HG03469 (cell line): ENCODE results near the gene INPP5J.
"Not testable (repeated sequence)": the region's sequence is repeated elsewhere in the genome, so short reads cannot be mapped to it uniquely, and the experiment has no call there.

ENCODE experiments used
- ATAC-seq: cut with Tn5 transposase; IDR thresholded peaks from one replicate; pipeline ENCODE4 v1.9.1; 2021; ENCODE audit warnings: mild to moderate bottlenecking, moderate library complexity, moderate number of reproducible peaks; ENCODE audit not compliant: unreplicated experiment

The INPP5J gene

DNA sequence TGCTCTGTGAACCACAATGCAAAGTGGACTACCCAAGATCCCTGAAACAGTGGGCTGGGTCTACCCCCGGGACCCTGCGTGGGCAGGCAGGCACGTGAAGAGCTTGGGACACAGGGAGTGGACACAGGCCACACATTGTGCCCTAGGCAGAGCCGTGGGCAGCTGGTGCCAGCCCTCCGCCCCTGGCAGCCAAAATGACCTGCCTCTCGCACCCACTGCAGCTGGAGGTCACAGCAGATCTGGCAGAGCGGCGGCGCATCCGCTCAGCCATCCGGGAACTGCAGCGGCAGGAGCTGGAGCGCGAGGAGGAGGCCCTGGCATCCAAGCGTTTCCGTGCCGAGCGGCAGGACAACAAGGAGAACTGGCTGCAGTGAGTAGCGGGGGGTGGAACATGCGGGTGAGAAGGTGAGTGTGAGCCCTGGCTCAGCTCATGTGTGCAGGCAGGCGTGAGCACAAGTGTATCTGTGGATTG lies 35.0 kb upstream of the INPP5J start:
- ATAC-seq: no peak

DNA sequence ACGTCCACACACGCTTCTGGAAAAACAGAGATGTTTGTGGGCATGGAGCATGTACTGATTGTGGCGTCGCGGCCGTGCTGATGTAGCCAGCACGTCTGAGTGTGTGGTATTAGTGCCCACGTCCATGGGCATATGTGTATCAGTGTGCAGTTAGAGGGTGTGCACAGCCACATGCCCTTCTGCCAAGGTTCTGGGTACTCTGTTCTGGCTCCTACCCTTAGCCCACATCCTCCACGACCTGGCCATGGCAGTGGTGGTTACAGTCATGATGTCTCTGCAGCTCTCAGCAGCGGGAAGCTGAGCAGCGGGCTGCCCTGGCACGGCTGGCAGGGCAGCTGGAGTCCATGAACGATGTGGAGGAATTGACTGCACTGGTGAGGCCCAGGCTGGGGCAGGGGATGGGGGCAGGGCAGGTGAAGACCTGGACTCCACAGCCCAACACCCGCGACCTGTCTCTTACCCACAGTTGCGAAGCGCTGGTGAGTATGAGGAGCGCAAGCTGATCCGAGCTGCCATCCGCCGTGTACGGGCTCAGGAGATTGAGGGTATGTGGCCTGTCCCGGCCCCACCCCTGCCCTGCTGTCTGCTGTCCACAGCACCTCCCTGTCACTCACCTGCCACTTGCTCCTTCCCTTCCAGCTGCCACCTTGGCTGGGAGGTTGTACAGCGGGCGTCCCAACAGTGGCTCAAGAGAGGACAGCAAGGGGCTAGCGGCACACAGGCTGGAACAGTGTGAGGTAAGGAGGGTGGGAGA lies 34.4 kb upstream of the INPP5J start:
- no peak for ATAC-seq

DNA sequence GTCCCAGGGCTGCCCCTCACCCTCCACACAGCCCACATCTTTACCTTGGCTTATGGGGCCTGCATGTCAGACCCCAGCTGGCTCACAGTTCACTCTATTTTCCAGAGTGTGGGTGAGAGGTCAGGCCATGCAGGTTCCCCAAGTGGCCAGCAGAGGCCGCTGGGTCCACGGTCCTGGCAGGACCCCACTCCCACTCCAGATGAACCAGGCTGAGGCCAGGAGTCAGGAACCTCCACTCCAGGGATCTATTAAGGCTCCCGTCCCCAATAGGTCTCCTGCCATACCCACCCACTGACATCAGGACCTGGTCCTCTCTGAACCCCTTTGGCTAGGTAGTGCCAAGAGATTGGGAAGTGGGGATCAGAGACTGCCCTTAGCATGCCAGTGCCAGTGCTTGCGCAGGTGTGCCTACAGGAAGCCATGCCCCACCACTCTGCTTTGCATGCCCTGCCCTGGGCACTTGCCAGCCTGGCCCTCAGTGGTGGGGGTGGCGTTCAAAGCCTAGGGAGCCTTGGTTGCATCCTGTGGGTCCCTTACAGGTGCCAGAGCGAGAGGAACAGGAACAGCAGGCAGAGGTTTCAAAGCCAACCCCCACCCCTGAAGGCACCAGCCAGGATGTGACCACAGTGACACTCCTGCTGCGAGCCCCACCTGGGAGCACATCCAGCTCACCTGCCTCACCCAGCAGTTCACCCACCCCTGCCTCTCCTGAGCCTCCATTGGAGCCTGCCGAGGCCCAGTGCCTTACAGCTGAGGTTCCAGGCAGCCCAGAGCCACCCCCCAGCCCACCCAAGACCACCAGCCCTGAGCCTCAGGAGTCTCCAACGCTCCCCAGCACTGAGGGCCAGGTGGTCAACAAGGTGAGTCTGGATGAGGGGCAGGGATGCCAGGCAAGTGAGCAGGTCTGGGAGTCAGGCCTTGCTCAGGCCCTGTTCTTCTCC lies 33.3 kb upstream of the INPP5J start:
- no peak for ATAC-seq

DNA sequence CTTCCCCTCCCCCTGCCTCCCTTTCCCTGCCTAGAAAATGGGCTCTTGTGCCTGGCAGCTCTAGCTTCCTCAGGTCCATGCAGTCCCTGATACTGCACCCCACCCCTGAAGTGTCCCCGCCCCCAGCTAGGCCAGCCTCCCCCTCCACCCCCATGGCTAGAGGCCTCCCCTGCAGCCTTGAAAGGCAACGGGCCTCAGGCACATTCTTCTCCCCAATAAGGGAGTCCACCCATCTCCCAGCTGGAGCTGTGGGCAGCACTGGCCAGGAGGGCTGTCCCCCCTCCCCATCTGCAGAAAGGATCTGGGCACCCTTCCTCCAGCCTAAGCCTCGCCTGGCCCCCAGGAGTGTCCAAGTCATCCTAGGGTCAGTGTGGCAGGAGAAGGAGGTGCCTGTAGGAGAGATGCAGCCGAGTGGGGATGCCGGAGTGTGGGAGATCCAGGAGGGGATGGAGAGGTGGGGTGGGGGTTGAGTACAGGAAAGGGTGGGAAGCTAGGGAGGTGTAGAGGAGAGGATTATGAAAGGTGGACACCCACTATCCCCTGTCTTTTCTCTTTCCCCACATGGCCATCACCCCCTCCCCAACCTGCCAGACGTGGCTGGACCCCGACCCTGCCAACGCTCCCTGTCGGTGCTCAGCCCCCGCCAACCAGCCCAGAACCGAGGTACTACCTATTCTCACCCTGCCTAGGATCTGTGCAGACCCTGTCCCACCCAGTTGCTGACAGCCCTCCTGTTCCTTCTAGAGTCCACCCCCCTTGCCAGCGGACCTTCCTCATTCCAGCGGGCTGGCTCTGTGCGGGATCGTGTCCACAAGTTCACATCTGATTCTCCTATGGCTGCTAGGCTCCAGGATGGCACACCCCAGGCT lies 32.3 kb upstream of the INPP5J start:
- no peak for ATAC-seq

DNA sequence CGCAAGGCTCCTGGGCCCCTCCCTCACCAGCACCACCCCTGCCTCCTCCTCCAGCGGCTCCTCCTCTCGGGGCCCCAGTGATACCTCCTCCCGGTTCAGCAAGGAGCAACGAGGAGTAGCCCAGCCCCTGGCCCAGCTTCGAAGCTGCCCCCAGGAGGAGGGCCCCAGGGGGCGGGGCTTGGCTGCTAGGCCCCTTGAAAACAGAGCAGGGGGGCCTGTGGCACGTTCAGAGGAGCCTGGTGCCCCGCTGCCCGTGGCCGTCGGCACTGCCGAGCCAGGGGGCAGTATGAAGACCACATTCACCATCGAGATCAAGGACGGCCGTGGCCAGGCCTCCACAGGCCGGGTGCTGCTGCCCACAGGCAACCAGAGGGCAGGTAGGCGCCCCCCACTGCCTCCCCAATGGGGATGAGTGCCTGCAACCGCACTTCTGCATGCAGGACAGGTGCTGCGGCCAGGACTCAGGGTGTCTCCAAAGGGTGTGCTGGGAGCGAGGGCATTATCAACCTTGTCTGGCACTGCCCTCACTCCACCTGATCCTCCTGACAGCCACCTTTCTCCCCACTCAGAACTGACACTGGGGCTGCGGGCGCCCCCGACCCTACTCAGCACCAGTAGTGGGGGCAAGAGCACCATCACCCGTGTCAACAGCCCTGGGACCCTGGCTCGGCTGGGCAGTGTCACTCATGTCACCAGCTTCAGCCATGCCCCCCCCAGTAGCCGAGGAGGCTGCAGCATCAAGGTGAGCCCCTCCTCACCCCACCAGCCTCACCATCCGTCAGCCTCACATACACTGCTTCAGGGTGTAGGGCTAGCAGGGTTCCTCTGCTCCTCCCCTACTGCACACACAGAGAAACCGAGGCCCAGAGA lies 31.4 kb upstream of the INPP5J start:
- ATAC-seq: no peak

DNA sequence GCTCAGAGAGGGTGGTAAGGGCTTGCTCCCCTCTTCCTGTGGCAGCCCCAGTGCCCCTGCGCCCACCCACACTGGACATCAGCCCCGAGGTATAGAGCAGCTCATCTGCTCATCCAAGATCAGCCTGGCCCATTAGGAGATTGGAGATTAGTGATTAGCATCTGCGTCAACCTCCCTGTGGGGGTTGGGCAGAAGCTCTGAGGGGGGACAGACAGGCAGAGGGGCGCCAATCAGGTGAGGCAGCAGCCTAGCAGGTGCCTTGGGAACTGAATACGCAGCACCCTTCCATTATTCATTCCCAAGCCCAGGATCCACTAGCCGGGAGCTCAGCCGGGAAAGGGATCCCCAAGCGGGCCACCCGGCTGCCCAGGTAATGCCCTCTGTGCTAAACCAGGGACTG lies 30.6 kb upstream of the INPP5J start:
- no peak for ATAC-seq

DNA sequence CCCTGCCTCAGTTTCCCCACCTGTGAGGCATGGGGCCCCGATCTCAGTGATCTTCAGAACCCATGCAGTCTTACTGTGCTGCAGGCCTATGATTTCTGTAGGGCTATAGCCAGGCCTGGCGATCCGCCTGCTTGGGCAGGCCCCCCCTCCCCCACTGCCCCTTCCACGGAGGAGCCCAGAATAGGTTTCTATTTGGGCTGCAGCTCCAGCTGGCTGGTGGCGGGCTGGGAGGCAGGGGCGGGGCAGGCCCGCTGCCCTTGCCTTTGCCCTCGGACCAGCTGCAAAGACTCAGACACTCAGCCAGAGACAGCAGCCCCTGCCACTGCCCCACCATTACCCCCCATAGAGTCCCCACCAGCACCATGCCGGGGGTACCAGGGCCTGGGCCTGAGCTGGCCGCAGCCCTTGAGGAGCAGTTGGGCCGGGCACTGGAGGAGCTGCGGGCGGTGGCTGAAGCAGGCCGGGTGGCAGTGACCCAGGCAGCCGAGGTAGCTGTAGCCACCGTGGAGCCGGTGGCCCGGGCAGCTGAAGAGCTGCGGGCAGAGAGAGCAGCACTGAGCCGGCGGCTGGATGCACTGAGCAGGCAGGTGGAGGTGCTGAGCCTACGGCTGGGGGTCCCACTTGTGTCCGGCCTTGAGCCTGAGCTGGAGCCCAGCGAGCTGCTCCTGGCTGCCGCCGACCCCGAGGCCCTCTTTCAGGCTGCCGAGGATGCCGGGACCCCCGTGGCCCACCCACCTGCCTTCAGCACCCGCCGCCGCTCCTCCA lies 29.5 kb upstream of the INPP5J start:
- no peak for ATAC-seq

DNA sequence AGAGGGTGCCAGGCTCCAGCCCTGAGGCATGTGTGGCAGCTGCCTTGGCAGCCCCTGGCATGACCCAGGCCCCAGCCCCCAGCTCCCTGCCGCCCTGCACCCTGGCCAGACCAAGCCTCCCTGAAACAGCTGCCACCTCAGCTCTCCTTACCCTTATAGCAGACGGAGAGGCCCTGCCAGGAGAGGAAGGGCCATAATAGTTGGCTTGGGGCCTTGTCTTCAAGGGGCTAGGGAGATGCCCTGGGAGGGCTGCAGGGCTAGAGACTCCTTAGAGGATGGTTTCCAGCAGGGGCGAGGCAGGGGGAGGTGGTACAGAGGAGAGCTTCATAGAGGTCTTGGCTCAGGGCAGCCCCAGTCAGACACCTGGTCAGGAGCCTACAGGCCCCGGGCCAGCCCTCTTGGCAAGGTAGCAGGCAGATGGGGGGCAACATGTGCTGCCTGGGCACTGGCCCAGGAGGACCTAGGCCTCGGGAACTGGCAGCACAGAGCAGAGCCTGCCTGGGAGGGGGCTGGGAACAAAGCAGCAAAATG lies 28.7 kb upstream of the INPP5J start:
- ATAC-seq: no peak

DNA sequence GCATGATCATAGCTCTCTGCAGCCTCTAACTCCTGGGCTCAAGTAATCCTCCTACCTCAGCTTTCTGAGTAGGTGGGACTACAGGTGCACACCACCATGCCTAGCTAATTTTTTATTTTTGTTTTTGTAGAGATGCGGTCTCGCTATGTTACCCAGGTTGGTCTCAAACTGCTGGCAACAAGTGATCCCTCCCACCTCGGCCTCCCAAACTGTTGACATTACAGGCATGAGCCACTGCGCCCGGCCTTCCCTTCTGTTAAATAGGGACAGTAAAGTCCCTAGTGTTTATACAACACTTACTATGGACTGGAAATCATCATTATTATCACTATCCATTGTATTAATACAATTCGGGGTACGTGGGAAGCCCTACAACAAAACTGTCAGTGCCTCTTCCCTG lies 28.0 kb upstream of the INPP5J start:
- ATAC-seq: no peak

DNA sequence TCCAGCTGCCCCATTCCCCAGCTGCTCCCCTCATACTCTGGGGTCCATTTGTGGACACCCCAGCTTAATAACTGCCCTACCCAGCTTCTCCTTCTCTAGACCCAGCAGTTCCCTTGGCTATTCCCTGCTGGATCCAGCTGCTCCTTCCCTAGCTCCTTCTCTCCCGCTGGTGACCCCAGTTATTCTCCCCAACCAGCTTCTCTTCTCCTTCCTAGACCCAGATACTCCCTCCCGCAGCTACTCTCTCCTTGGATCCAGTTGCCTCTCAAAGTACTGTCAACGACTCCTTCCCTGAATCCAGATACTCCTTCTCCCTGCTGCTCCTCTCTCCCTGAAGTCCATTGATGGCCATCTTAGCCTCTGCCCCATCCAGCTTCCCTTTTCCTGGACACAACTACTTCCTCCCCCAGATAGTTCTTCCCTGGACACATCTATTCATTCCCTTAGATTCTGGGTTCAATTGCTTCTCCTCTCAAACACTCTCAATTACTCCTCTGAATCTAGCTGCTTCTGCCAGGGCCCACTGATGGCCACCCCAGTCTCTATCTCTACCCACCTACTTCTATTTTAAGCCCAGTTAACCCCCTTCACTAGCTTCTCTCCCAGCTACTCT lies 27.0 kb upstream of the INPP5J start:
- ATAC-seq: no peak

DNA sequence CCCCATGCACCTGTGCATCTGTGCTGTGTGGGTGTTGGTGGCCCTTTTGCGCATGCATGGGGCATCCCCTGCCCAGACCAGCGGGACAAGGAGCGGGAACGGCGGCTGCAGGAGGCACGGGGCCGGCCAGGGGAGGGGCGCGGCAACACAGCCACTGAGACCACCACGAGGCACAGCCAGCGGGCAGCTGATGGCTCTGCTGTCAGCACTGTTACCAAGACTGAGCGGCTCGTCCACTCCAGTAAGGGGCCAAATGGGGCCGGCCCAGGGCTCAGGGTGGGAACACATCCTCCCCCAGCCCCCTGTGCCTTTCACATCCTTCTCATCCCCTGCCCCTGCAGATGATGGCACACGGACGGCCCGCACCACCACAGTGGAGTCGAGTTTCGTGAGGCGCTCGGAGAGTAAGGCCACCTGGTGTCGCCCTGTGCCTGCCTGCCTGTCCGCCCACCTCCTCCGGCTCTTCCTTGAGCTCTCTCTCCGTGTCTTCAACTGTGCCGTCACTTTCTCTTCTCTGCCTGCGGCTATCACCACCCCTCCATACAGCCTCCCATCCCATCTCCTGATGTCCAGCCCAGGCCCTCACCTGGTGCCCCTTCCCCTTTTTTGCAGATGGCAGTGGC lies 26.0 kb upstream of the INPP5J start:
- no peak for ATAC-seq

DNA sequence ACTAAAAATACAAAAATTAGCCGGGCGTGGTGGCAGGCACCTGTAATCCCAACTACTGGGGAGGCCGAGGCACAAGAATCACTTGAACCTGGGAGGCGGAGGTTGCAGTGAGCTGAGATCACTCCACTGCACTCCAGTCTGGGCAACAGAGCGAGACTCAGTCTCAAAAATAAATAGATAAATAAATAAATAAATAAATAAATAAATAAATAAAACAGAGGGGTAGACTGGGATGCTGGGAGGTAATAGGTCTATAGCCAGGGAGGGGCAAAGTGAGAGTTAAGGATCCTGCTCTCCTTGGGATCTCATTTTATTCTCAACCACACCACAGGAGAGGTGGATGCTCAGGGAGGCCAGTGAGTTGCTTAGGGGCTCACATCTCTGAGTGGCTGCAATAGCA lies 25.2 kb upstream of the INPP5J start:
- not testable (repeated sequence) for ATAC-seq

DNA sequence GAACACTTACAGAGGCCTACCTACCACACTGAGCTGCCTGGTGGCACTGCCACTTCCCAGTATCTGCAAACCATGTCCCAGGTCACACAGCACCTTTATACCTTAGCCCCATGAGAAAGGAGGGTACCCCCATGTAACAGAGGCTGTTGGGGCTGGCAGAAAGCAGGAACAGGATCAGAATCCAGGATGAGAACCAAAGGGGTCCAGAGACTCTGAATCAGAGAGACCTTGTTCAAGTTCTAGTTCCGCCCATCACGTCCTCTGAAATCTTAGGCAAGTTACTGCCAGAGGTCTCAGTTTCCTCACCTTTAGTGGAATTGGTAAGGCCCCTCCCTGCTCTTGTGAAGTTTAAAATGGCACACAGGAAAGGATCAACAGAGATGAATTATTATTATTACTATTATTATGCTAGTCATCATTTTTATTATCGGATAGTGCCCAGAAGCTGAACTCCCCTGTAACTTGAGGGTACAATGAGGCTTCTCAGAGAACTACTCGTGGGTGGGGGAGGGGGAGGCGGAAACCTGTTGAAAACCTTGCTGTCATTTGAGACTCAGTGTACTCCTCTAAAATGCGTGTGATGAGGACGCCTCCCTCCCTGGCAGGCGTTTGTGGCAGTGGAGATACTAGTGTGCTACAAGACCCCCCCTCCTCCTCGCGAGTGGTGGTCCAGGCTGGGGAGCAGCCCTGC lies 24.7 kb upstream of the INPP5J start:
- ATAC-seq: no peak

DNA sequence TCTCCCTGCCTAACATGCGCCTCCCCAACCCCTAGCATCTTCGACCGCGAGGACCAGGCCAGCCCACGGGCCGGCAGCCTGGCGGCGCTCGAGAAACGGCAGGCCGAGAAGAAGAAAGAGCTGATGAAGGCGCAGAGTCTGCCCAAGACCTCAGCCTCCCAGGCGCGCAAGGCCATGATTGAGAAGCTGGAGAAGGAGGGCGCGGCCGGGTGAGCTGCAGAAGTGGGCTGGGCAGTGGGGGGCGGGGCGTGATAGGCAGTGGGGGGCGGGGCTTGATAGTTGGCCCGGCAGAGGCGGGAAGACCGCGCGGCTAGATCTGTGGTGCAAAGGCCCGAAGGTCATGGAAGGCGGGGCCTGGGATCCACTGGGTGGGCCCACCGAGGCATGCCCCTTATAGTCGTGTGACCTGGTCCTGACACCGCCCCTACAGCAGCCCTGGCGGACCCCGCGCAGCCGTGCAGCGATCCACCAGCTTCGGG lies 24.1 kb upstream of the INPP5J start:
- no peak for ATAC-seq

DNA sequence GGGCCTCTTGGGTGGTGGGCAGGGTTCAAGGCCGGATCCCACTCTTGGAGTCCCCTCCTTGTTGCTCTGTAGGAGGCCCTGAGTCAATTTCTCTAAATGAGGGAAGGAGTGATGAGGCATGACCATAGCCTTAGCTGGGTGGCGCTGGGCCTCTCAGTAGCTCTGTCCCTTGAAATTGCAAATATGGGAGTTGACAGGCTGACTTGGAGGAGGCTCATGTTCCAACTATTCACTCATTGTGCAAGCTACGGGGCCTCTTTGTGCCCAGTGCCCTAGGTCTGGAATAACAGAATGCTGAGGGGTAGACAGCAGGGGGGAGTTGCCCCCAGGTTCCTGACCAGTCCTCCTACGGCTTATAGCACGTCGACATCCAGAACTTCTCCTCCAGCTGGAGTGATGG lies 23.4 kb upstream of the INPP5J start:
- no peak for ATAC-seq

DNA sequence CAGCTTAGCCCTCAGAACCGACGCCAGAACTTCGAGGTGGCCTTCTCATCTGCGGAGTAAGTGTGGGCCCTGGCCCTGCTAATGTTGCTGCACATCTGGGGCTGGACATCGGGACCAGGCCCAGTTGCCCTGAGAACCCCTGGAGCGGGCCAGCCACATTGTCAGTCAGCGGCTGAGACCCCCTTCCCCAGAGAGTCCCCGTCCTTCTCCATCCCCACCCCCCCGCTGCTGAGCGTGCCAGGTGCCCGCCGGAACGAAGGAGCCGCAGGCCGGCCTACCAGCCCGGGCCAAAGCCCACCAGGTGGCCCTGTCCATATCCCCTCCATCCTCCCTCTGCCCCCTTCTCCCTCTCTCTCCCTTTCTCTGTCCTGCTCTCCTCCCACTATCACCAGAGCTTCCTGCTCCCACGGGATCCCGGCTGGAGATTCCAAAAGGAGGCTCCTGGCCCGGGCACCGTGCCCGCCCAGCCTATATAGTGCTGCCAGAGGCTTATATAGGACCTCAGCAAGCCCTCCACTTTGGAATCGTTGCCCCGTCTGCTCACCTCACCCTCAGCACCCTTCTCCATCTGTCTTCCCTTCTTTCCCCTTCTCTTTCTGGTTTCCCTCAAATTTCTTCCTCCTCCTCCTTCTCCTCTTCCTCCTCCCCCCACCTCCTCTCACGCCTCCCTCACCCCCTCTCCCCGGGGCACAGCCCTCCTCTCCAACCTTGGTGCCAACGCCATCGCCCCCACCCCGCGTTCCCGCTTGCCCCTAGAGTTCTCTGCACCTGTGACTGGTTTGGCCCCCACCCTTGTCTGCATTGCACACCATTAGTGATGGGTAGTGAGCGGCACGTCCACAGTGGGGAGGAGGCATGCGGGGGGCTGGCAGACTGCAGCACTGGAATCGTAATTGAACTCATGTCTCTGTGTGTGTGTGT lies 22.7 kb upstream of the INPP5J start:
- ATAC-seq: no peak
